AG08395 (cell line): ENCODE data around the gene PHF21B.
A peak's percentile ranks its signal among the peaks of the same experiment; 100 is the strongest.
"Not testable (repeated sequence)": the region's sequence is repeated elsewhere in the genome, so short reads cannot be mapped to it uniquely, and the experiment has no call there.

Source experiments
- DNase-seq: peaks from one replicate; pipeline ENCODE4 v3.0.0; 2012; ENCODE audit warnings: mixed read lengths, low spot score

PHF21B gene

DNA sequence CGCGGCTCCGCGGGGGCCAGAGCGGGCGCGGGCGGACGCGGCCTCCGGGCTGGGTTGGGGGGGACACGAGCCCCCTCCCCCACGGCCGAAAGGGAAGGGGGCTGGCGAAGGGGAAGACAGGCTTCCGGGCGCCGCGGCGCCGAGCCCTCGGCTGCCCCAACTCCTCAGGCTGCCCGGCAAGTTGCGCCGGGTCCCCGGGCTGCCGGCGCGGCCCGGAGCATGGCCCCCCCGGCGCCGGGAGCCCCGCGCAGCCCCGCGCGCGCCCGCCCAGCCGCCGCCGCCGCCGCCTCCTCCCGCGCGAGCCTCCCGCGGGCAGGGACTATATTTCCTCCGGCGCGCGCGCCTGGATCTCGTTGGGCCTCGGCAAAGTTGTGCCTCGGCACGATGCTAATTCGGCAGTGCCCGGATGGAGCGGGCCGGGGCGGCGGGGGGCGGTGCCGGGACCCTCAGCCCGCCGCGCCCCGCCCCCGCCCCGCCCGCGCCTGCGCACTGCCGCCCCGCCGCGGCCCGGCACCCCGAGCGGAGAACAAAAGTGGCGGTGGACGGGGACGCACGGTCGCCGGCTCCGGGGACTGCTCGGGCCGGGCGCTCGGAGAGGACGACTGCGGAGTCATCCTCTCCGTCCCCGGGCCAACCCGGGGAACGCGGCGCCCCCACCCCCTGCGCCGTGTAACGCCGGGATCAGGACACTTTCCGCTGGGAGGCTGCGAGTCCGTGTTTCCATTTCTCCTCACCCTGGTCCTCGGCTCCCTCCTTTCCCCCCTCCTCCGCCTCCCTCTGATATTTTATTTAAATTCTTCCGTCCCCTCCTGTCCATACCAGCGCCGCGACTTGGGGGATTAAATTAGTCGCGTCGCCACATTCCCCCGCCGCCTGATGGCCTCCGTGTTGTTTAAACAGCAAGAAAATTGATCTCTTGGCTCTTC, at the start of gene PHF21B:
Gene PHF21B (minus strand): TSS at position 400 of the 926 bp plus-strand sequence. CDS start 456 bp downstream, outside the sequence.
- DNase-seq, result peak; percentile 48

- DNase-seq, result no peak
These were observed 49.5 kb upstream of the PHF21B start for GRCh38 chr22:45059296-45059695.

DNA sequence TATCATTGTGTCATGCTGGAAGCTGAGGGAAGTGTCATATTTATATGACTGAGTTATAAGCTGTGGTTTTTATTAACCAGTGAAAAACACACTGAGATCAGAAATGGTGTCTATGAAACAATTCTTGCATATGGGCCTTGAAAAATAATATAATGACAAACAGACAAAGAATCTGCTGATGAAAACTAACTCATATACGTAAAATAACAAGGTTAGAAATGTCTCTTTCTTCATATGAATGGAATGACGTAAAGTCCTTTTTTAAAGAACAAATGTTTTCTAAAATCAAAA, 48.8 kb upstream of the PHF21B start:
- DNase-seq, result no peak

DNA sequence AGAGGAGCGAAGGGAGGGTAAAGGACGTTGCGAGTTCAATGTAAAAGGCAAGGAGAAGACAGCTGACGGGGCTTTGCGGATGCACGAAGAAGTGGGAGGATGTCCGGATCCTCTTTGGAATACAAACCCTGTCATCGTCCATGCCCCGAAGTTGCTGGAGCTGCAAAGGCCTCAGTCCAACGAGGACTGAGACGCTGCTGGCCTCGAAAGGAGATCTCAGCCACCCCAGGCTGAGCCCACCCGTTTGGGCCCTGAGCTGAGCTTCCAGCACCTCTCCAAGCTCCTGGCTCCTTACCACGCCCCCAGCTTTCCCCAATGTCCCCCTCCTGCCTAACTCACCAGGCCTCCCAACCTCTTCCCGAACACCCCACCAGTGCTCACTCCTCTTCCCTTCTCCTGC, 46.1 kb upstream of the PHF21B start:
- no peak for DNase-seq

GRCh38 chr22:45053571-45053970, 43.8 kb upstream of the PHF21B start:
- no peak for DNase-seq

GRCh38 chr22:45053094-45053493, 43.3 kb upstream of the PHF21B start:
- DNase-seq, result no peak

- DNase-seq, result not testable (repeated sequence)
These were observed 42.9 kb upstream of the PHF21B start for GRCh38 chr22:45052665-45053064.

DNA sequence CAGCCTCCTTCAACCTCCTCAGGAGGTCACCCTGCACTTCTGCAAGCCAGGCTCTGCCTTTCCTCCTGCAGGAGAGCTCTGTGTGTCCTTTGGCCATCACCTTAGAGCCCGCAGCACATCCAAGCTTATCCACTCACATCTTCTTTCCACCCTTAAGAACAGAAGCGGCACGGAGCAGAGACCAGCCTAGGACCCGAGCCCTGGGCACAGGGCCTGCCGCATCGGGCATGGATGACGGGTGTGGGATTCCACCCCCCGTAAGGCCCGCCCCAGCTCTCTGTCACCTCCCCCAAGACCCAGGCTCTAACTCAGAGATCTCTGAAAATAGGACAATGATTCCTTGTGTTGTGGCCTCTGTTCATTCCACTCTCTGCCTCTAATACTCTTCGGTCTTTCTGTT, 42.1 kb upstream of the PHF21B start:
- DNase-seq, result no peak

DNA sequence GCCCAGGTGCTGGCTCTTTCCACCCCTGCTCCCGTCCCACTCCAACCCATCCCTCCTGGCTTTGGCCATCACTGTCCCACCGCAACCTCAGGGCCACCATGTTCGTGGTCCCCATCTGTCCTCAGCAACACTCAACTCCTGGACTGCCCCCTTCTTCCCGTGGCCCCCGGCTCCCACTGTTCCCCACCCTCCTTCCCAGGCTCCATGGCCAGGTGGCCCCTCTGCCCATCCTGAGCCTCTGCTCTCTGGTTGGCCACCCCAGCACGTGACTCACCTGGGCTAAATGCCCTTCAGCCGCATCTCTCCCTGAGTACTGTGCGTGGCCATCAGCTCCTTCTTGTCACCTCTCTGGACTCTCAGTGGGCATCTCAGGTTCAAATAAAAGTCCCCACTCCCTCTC, 41.6 kb upstream of the PHF21B start:
- DNase-seq, result no peak

- no peak for DNase-seq
These were observed 37.5 kb upstream of the PHF21B start for GRCh38 chr22:45047260-45047659.

DNA sequence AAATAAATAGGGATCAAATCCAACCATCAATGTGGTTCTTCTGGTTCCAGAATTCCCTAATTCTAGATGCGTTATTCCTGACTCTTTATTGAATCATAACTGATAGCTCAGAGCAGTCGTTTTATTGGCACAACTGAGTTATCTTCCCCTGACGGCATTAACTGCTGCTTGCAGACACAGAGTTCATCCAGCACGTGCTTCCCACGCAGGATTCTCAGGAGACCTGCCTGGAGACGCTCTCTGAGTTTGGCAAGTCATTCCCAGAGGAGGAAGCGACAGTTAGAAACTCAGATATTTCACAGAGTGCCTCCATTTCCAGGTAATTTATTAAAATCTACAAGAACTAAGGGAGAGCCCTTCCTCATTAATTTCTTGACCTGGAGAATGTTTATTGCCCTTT, 35.4 kb upstream of the PHF21B start:
- no peak for DNase-seq

GRCh38 chr22:45042263-45042662, 32.5 kb upstream of the PHF21B start:
- no peak for DNase-seq

GRCh38 chr22:45039133-45039532, 29.3 kb upstream of the PHF21B start:
- DNase-seq, result no peak

DNA sequence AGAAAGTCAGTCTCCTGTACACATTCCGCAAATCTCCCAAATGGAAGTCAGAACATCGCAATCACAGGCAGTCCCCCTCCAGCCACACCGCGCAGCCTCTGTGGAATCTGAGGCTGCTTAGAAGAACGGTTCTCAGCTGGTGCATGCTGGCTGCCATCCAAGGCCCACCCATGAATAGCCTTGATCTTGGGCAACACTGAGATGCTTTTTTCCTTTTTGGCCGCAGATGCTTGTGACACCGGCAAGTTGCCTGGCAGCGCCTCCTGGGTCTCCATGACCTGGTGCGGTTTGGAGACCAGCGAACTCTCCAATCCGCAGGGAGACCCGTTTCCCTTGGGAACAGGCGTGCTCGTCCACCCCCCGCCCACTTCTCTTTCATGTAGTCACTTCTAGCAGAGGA, 26.3 kb upstream of the PHF21B start:
- DNase-seq, result no peak

DNA sequence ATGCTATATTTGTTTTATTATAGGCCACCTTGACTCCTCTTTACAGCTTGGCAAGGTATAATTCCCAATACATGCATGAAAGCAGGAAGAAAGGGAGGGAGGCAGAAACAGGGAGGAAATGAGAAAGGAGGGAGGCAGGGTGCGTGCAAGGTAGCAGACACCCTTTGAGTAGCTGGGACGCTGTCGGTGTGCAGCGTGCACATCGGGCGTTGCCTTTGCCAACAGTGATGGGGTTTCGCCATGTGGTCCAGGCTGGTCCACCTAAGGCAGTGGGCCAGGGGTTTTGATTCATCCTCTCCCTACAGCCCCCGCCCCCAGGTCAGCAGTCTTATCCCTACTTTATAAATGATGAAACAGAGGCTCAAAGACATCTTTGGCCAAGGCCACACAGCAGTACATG, 25.0 kb upstream of the PHF21B start:
- no peak for DNase-seq

DNA sequence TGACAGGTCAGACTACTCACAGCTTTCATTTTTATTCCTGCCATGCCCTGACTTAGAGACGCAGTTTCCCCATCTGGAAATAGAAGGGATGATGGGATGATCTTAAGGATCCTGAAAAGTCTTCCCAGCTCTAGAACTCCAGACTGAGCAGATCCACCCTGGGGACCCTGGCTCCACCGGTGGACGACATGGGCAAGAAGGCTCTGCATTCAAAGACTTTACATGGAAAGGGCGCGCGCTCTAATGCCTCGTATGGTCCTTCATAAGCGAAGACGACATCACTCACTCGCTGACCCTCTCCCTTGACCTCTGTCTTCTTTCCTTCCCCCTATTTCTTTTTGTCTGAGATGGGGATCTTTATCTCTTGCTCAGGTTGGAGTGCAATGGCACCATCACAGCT, 24.4 kb upstream of the PHF21B start:
- DNase-seq, result no peak

DNA sequence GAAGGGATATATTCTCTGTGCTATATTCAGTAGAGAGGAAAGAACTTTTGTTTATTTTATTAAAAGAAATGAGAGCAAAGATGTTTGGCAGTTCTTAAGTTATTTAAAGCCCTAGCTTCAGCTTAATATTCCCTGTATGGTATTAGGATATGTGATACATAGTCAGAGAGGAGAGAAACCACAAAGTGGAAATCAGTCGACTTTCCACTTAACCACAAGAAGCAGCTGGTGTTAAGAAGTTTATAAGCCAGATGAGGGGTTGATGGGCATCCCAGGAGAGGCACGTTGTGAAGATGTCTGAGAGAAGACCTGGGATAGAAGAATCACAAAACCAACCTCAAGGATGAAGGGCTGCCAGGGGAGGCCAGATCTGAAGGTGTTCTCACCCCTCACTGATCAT, 23.3 kb upstream of the PHF21B start:
- no peak for DNase-seq

DNA sequence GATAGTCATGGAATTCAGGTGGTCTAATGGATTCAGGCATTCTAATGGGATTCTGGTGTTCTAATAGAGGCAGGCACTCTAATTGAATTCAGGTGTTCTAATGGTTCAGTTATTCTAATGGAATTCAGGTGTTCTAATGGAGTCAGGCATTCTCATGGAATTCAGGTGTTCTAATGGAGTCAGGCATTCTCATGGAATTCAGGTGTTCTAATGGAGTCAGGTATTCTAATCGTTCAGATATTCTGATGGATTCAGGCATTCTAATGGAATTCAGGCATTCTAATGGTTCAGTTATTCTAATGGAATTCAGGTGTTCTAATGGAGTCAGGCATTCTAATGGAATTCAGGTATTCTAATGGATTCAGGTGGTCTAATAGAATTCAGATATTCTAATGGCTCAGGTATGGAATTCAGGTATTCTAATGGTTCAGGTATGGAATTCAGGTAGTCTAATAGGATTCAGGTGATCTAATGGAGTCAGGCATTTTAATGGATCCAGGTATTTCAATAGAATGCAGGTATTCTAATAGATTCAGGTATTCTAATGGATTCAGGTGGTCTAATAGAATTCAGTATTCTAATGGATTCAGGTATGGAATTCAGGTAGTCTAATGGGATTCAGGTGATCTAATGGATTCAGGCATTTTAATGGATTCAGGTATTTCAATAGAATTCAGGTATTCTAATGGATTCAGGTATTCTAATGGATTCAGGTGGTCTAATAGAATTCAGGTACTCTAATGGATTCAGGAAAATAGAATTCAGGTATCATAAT, 22.0 kb upstream of the PHF21B start:
- no peak for DNase-seq

DNA sequence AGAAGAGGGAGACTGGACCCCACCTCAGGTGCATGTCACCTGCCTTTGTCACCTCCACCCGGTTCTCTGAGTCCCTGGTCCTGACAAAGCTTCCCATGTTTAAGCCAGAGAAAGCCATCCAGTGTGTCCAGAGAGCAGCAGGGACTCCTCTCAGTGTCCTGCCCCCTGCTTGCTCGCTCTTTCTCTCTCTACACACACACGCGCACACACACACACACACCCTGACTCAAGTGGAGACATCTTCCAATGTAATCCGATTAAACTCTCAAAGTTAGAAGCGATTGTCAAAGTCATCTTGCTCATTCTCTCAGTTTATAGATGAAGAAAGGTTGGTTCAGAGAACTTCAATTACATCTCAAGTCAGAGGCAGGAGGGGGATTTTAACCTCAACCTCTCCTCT, 19.7 kb upstream of the PHF21B start:
- DNase-seq, result no peak

GRCh38 chr22:45026511-45026910, 16.7 kb upstream of the PHF21B start:
- DNase-seq, result no peak

DNA sequence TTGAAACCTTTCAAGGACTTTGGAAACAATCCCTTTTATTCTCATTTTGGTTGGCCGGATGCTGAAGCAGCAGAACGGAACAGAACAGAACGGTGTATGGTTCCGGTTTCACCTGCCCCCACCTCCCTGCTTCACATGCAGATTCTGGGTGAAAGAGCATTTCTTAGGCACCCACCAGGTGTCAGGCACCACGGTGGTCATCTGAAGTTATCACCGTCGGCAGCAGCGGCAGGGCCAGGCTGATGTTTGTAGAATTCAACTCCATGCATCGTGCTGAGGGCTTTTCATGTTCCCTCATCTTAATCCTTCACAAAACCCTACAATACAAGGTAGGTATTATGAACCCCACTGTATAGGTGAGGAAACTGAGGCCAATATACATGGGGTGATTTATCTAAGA, 13.6 kb upstream of the PHF21B start:
- DNase-seq, result no peak

DNA sequence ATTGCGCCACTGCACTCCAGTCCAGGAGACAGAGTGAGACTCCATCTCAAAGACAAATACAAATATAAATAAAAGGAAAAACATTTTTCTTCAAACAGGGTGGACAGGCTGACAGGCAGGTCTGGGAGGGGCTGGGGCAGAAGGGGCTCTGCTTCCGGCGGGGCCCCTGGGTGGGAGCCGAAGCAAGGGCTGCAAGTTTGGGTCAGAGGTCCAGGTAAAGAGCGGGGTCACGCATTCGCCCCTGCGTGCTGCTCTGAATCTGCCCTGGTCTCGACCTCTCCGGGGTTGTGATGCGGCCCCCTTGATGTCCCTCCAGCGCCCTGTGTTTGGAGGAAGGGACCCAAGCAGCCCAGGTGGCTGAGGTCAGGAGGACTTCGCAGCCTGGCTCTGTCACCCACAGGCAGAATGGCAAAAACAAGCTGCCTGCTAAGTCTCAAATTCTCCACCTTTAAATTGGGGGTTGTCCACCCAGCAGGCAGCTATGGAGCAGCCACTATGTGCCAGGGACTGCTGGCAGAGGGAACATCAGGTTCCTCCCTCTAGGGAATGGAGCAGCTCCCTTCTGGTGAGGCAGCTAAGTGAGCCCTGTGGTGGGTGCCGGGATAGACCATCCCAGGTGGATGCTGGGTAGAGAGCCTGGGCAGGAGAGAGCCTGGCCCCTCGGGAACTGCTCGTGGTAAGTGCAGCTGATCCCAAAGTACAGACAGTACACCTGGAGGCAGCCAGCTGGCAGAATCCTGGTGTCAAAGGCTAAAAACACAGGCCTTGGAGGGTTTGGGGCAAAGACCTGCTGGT, 10.3 kb upstream of the PHF21B start:
- DNase-seq, result no peak

DNA sequence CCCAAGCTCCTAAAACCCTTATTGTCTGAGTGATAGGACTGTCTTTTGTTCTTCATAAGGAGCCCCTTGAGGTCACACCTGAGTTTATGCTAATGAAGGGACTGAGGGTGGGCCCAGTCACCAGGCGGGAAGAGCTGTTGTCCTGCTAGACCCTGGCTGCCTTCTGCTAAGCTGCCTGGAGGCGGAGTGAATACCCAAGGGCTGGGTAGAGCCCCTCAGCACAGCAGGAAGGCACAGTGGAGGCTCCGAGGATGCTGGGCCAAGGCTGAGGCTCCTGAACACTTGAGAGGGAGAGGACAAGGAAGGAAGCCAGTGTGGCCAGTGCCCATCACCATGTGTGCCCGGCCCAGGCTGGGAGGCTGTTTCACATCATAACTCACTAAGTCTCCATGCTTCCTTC, 4.8 kb upstream of the PHF21B start:
- no peak for DNase-seq
